HEK293 (cell line): ENCODE measurements around the gene HEMK1.

ENCODE experiments used
- CTCF ChIA-PET: fragments of 350-600 bp; formaldehyde crosslinking; extraction: SDS; loops from one replicate; lab custom pipeline; 2021; ENCODE audit warnings: antibody characterized with exemption; lab: Yijun Ruan, JAX
- POLR2A ChIA-PET: fragments of 300-600 bp; formaldehyde crosslinking; extraction: SDS; loops from one replicate; lab custom pipeline; 2020; ENCODE audit warnings: antibody characterized with exemption, inconsistent platforms; lab: Yijun Ruan, JAX
- H3K27ac ChIP-seq: fragments of 200-500 bp; sonication (Bioruptor generic); 2 replicates; pipeline ENCODE4 v1.5.1; 2014; ENCODE audit warnings: low read depth, low read length, control low read depth, inconsistent platforms; ENCODE audit errors: extremely low read depth
- H3K36me3 ChIP-seq, 2 experiments: fragments of 200-500 bp in 1 of 2; sonication (Bioruptor generic) in 1 of 2; 1 replicate in 1 of 2; 2 replicates in 1 of 2; pipeline ENCODE4 v1.5.1; 2014 to 2017; ENCODE audit warnings: inconsistent platforms in 2 of 2, low read length in 2 of 2; ENCODE audit not compliant: control insufficient read depth in 2 of 2, insufficient read depth in 1 of 2
- H3K4me1 ChIP-seq: fragments of 200-500 bp; sonication (Bioruptor generic); 2 replicates; pipeline ENCODE4 v1.5.1; 2014; ENCODE audit warnings: mild to moderate bottlenecking, low read length, inconsistent platforms; ENCODE audit not compliant: control insufficient read depth, insufficient read depth
- H3K4me3 ChIP-seq: 2 replicates; pipeline ENCODE4 v1.5.1; 2011; ENCODE audit warnings: low read depth, mild to moderate bottlenecking, control low read depth, low read length, moderate library complexity
- H3K9me3 ChIP-seq: fragments of 200-500 bp; sonication (Bioruptor generic); 2 replicates; pipeline ENCODE4 v1.5.1; 2014; ENCODE audit warnings: low read depth, low read length, inconsistent platforms; ENCODE audit not compliant: control insufficient read depth, insufficient read depth
- FEZF1 ChIP-seq: fragments of 450-650 bp; formaldehyde crosslinking; IDR thresholded peaks from 2 replicates; pipeline ENCODE4 v1.5.1; 2016; ENCODE audit warnings: missing biosample characterization, missing genetic modification characterization
- IKZF3 ChIP-seq: fragments of 450-650 bp; IDR thresholded peaks from 2 replicates; pipeline ENCODE4 v1.5.0; 2018; ENCODE audit warnings: missing biosample characterization, mild to moderate bottlenecking, missing genetic modification characterization, moderate library complexity
- PBX3 ChIP-seq: sonication (generic); formaldehyde crosslinking; IDR thresholded peaks from 2 replicates; pipeline ENCODE4 v1.8.1; 2022; ENCODE audit warnings: mild to moderate bottlenecking, moderate library complexity, missing genetic modification reagents
- PRDM4 ChIP-seq: fragments of 450-650 bp; formaldehyde crosslinking; IDR thresholded peaks from 2 replicates; pipeline ENCODE4 v1.5.1; 2017; ENCODE audit warnings: missing biosample characterization, missing genetic modification characterization
- SCRT2 ChIP-seq: fragments of 450-650 bp; formaldehyde crosslinking; IDR thresholded peaks from 2 replicates; pipeline ENCODE4 v1.5.1; 2016; ENCODE audit warnings: missing biosample characterization, missing genetic modification characterization
- SP3 ChIP-seq: fragments of 450-650 bp; formaldehyde crosslinking; IDR thresholded peaks from 2 replicates; pipeline ENCODE4 v1.5.1; 2016; ENCODE audit warnings: missing biosample characterization, missing genetic modification characterization
- ZFP41 ChIP-seq: fragments of 450-650 bp; formaldehyde crosslinking; IDR thresholded peaks from 2 replicates; pipeline ENCODE4 v1.5.1; 2016; ENCODE audit warnings: missing biosample characterization, missing genetic modification characterization, borderline replicate concordance
- ZIC2 ChIP-seq: fragments of 450-650 bp; formaldehyde crosslinking; IDR thresholded peaks from 2 replicates; pipeline ENCODE4 v1.5.1; 2016; ENCODE audit warnings: missing biosample characterization, missing genetic modification characterization
- ZNF121 ChIP-seq: fragments of 450-650 bp; formaldehyde crosslinking; IDR thresholded peaks from 2 replicates; pipeline ENCODE4 v1.5.1; 2016; ENCODE audit warnings: missing biosample characterization, missing genetic modification characterization
- ZNF175 ChIP-seq: fragments of 450-650 bp; formaldehyde crosslinking; IDR thresholded peaks from 2 replicates; pipeline ENCODE4 v1.5.1; 2016; ENCODE audit warnings: missing biosample characterization, missing genetic modification characterization
- ZNF23 ChIP-seq: fragments of 450-650 bp; formaldehyde crosslinking; IDR thresholded peaks from 2 replicates; pipeline ENCODE4 v1.5.1; 2016; ENCODE audit warnings: missing biosample characterization, missing genetic modification characterization, borderline replicate concordance
- ZNF248 ChIP-seq: fragments of 450-650 bp; formaldehyde crosslinking; IDR thresholded peaks from 2 replicates; pipeline ENCODE4 v1.5.1; 2017; ENCODE audit warnings: missing biosample characterization, missing genetic modification characterization
- ZNF266 ChIP-seq: fragments of 450-650 bp; formaldehyde crosslinking; IDR thresholded peaks from 2 replicates; pipeline ENCODE4 v1.5.1; 2016; ENCODE audit warnings: missing biosample characterization, missing genetic modification characterization, low read depth
- ZNF280C ChIP-seq: fragments of 450-650 bp; formaldehyde crosslinking; IDR thresholded peaks from 2 replicates; pipeline ENCODE4 v1.5.1; 2016; ENCODE audit warnings: missing biosample characterization, missing genetic modification characterization
- ZNF292 ChIP-seq: fragments of 450-650 bp; formaldehyde crosslinking; IDR thresholded peaks from 2 replicates; pipeline ENCODE4 v1.5.1; 2016; ENCODE audit warnings: low read depth, missing biosample characterization, missing genetic modification characterization, borderline replicate concordance
- ZNF350 ChIP-seq: fragments of 450-650 bp; formaldehyde crosslinking; IDR thresholded peaks from 2 replicates; pipeline ENCODE4 v1.5.0; 2017; ENCODE audit warnings: missing biosample characterization, mild to moderate bottlenecking, missing genetic modification characterization
- ZNF473 ChIP-seq: fragments of 450-650 bp; formaldehyde crosslinking; IDR thresholded peaks from 2 replicates; pipeline ENCODE4 v1.5.1; 2017; ENCODE audit warnings: missing biosample characterization, missing genetic modification characterization
- ZNF48 ChIP-seq: fragments of 450-650 bp; formaldehyde crosslinking; IDR thresholded peaks from 2 replicates; pipeline ENCODE4 v1.5.1; 2016; ENCODE audit warnings: missing biosample characterization, missing genetic modification characterization
- ZNF529 ChIP-seq: fragments of 450-650 bp; formaldehyde crosslinking; IDR thresholded peaks from 2 replicates; pipeline ENCODE4 v1.5.1; 2017; ENCODE audit warnings: missing genetic modification characterization, missing biosample characterization; ENCODE audit not compliant: insufficient replicate concordance
- ZNF549 ChIP-seq: fragments of 450-650 bp; IDR thresholded peaks from 2 replicates; pipeline ENCODE4 v1.5.1; 2018; ENCODE audit warnings: missing biosample characterization, missing genetic modification characterization, mild to moderate bottlenecking, inconsistent platforms, moderate library complexity
- ZNF600 ChIP-seq: fragments of 450-650 bp; formaldehyde crosslinking; IDR thresholded peaks from 2 replicates; pipeline ENCODE4 v1.5.1; 2016; ENCODE audit warnings: missing biosample characterization, missing genetic modification characterization
- ZNF621 ChIP-seq: fragments of 450-650 bp; formaldehyde crosslinking; IDR thresholded peaks from 2 replicates; pipeline ENCODE4 v1.5.1; 2017; ENCODE audit warnings: missing biosample characterization, missing genetic modification characterization
- ZNF629 ChIP-seq: fragments of 450-650 bp; formaldehyde crosslinking; IDR thresholded peaks from 2 replicates; pipeline ENCODE4 v1.5.1; 2017; ENCODE audit warnings: missing biosample characterization, missing genetic modification characterization
- TF ChIP-seq, protein P1 (sequence below): fragments of 450-650 bp; formaldehyde crosslinking; IDR thresholded peaks from 2 replicates; pipeline ENCODE4 v1.5.1; 2016; ENCODE audit warnings: missing biosample characterization, missing genetic modification characterization

The HEMK1 gene

GRCh38 chr3:50604628-50605588 is 35.6 kb downstream of the HEMK1 start:
- Histone ChIP-seq H3K27ac (no peak overlapping the region), H3K36me3 (peaks cover 0 to 3% of the 10 kb centered on the region in 2 experiments; a peak in 1 of 3 replicates)
- peak; percentile 38; the same call in 1 of the 2 replicates for TF ChIP-seq SCRT2 (tag by site-specific recombination)
- no peak for TF ChIP-seq ZFP41 (tag by site-specific recombination)
- TF ChIP-seq, all 188 proteins: peak for 1
- CTCF ChIA-PET: interaction anchor here (0.6 to 1.0 kb wide), 3 partner anchors 32 to 253 kb away, joined by 3 to 5 read pairs (median 4); no protein-coding TSS in a partner anchor
- H3K4me1 ChIP-seq: no peaks in the 10 kb centered on the region
- POLR2A ChIA-PET: no interaction called here
- no peaks in the 10 kb centered on the region for H3K9me3 ChIP-seq
- H3K4me3 ChIP-seq: no peak overlapping the region

DNA sequence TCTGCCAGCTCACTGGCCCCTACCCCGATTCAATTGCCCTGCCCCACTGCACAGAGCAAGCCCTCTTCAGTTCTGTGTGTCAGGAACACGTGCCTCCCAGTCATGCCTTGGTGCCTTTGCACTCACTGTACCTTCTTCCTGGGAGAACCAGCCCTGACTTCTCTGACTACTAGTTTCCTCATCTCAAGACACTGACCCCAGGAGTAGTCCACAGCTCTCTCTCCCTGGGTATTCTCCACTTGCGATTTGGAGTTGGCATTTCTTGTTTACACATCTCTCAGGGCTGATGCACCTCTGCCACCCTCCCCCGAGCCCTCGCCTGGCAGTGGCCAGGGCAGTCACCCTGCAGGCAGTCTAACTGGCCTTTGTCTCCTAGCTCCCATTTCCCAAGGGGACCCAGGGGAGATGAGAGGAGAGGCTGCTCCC is 36.6 kb downstream of the HEMK1 start:
- 0 out of 2 replicates have a peak, but pooled peaks cover 1% of the 10 kb centered on the region for H3K4me1 ChIP-seq
- POLR2A ChIA-PET: no interaction called here

DNA sequence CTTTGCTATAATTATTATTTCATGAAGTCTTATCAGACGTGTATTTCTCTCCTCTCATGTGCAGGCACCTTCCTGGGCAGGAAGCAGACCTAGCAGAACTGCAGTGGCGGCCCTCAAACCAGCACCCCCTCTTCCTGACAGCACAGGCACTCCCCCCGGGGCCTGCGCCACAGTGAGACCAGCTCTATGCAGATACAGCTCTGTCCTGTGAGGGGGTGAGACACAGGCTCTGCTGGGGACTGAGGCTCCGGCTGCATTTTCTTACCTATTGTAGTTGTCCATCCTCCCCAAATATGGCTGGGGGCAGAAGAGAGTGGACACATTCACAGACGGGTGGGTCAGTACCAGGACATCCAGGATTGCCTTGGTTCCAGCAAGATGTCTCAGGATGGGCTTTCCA is 37.3 kb downstream of the HEMK1 start:
- CTCF ChIA-PET: no interaction called here
- Histone ChIP-seq H3K36me3 (peaks cover 0 to 3% of the 10 kb centered on the region in 2 experiments; a peak in 1 of 3 replicates), H3K4me1 (0 out of 2 replicates have a peak, but pooled peaks cover 2% of the 10 kb centered on the region), H3K27ac (no peak overlapping the region), H3K4me3 (no peak overlapping the region), H3K9me3 (no peaks in the 10 kb centered on the region)
- POLR2A ChIA-PET: no interaction called here
- TF ChIP-seq FEZF1 (no peak), PBX3 (no peak), ZNF600 (tag by site-specific recombination) (no peak), PRDM4 (no peak), ZNF23 (tag by site-specific recombination) (no peak), ZNF175 (no peak), ZNF266 (tag by site-specific recombination) (no peak), ZNF473 (tag by site-specific recombination) (no peak), ZIC2 (tag by site-specific recombination) (no peak), ZNF280C (tag by site-specific recombination) (no peak), ZNF629 (tag by site-specific recombination) (no peak), ZNF549 (no peak), ZNF248 (tag by site-specific recombination) (no peak)
- TF ChIP-seq, protein P1, sequence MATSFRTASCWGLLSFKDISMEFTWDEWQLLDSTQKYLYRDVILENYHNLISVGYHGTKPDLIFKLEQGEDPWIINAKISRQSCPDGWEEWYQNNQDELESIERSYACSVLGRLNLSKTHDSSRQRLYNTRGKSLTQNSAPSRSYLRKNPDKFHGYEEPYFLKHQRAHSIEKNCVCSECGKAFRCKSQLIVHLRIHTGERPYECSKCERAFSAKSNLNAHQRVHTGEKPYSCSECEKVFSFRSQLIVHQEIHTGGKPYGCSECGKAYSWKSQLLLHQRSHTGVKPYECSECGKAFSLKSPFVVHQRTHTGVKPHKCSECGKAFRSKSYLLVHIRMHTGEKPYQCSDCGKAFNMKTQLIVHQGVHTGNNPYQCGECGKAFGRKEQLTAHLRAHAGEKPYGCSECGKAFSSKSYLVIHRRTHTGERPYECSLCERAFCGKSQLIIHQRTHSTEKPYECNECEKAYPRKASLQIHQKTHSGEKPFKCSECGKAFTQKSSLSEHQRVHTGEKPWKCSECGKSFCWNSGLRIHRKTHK (tag by site-specific recombination): no peak

More for the DNA sequence above, 36.6 kb downstream of the HEMK1 start:
- no peaks in the 10 kb centered on the region for H3K9me3 ChIP-seq
- no peak overlapping the region for H3K4me3 ChIP-seq
- H3K27ac ChIP-seq: no peak overlapping the region
- H3K36me3 ChIP-seq: peaks cover 0 to 3% of the 10 kb centered on the region in 2 experiments; a peak in 1 of 3 replicates
- CTCF ChIA-PET: no interaction called here
- no peak for TF ChIP-seq ZNF529 (tag by site-specific recombination)
- TF ChIP-seq ZNF292 (tag by site-specific recombination): no peak
- TF ChIP-seq ZNF350 (tag by site-specific recombination): no peak
- no peak for TF ChIP-seq SP3
- TF ChIP-seq ZNF121 (tag by site-specific recombination): no peak
- TF ChIP-seq ZNF48: no peak
- TF ChIP-seq ZNF621: no peak
- no peak for TF ChIP-seq IKZF3 (tag by site-specific recombination)
